Parathyroid adenoma (tissue), 2 donors: ENCODE measurements around the gene R3HDML.
"Not testable (repeated sequence)": the region's sequence is repeated elsewhere in the genome, so short reads cannot be mapped to it uniquely, and the experiment has no call there.

Experiments
- H2AFZ ChIP-seq: fragments of 300-600 bp; sonication (generic); one replicate; pipeline ENCODE4 v1.7.0; 2017; ENCODE audit warnings: antibody characterized with exemption, mild to moderate bottlenecking
- H3K27ac ChIP-seq: fragments of 300-600 bp; sonication (generic); one replicate; pipeline ENCODE4 v1.7.0; 2017
- H3K27me3 ChIP-seq: fragments of 300-600 bp; sonication (generic); one replicate; pipeline ENCODE4 v1.7.0; 2017; ENCODE audit warnings: low read length; ENCODE audit not compliant: control insufficient read depth, insufficient read depth
- H3K36me3 ChIP-seq: fragments of 300-600 bp; sonication (generic); one replicate; pipeline ENCODE4 v1.7.0; 2017; ENCODE audit warnings: low read length; ENCODE audit not compliant: control insufficient read depth, insufficient read depth
- H3K4me1 ChIP-seq: fragments of 300-600 bp; sonication (generic); one replicate; pipeline ENCODE4 v1.7.0; 2017; ENCODE audit warnings: control low read depth
- H3K4me2 ChIP-seq: fragments of 300-600 bp; sonication (generic); one replicate; pipeline ENCODE4 v1.7.0; 2017; ENCODE audit warnings: low read length
- H3K4me3 ChIP-seq: fragments of 300-600 bp; sonication (generic); one replicate; pipeline ENCODE4 v1.7.0; 2017; ENCODE audit warnings: low read depth, low read length
- H3K79me2 ChIP-seq: fragments of 300-600 bp; sonication (generic); one replicate; pipeline ENCODE4 v1.7.0; 2017; ENCODE audit warnings: control low read depth
- H3K9ac ChIP-seq: fragments of 300-600 bp; sonication (generic); one replicate; pipeline ENCODE4 v1.7.0; 2017; ENCODE audit warnings: mild to moderate bottlenecking
- H3K9me3 ChIP-seq: fragments of 300-600 bp; sonication (generic); one replicate; pipeline ENCODE4 v1.7.0; 2017; ENCODE audit warnings: low read length; ENCODE audit not compliant: control insufficient read depth
- TF ChIP-seq, protein P1 (sequence below): fragments of 300-600 bp; sonication (generic); IDR thresholded peaks from one replicate; pipeline ENCODE4 v1.7.0; 2017; ENCODE audit warnings: antibody characterized with exemption, mild to moderate bottlenecking
- donor health status: primary hyperparathyroidism.

R3HDML gene

DNA sequence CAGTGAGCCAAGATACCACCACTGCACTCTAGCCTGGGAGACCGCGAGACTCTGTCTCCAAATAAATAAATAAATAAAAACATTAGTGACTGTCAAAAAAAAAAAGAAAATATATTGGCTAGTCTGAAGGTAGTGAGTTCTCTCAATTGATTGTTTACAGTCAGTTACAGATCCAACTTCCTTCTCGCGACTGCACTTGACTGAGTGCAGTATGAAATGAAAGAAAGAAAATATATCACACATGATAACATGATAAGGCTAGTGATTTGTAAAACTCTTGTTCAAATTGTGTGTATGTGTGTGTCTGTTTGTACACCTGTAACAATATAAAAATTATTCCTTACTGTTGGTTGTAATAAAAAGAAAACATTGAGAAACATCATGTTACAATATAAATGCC is 7.9 kb downstream of the R3HDML start:
- Histone ChIP-seq H3K4me1 (no peaks in the 10 kb centered on the region), H3K79me2 (no peaks in the 10 kb centered on the region), H2AFZ (no peak overlapping the region), H3K9ac (no peak overlapping the region), H3K4me2 (no peak overlapping the region), H3K9me3 (no peaks in the 10 kb centered on the region), H3K27ac (no peak overlapping the region), H3K27me3 (no peaks in the 10 kb centered on the region), H3K36me3 (no peaks in the 10 kb centered on the region), H3K4me3 (no peak overlapping the region)
- TF ChIP-seq, protein P1, sequence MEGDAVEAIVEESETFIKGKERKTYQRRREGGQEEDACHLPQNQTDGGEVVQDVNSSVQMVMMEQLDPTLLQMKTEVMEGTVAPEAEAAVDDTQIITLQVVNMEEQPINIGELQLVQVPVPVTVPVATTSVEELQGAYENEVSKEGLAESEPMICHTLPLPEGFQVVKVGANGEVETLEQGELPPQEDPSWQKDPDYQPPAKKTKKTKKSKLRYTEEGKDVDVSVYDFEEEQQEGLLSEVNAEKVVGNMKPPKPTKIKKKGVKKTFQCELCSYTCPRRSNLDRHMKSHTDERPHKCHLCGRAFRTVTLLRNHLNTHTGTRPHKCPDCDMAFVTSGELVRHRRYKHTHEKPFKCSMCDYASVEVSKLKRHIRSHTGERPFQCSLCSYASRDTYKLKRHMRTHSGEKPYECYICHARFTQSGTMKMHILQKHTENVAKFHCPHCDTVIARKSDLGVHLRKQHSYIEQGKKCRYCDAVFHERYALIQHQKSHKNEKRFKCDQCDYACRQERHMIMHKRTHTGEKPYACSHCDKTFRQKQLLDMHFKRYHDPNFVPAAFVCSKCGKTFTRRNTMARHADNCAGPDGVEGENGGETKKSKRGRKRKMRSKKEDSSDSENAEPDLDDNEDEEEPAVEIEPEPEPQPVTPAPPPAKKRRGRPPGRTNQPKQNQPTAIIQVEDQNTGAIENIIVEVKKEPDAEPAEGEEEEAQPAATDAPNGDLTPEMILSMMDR: no peak

DNA sequence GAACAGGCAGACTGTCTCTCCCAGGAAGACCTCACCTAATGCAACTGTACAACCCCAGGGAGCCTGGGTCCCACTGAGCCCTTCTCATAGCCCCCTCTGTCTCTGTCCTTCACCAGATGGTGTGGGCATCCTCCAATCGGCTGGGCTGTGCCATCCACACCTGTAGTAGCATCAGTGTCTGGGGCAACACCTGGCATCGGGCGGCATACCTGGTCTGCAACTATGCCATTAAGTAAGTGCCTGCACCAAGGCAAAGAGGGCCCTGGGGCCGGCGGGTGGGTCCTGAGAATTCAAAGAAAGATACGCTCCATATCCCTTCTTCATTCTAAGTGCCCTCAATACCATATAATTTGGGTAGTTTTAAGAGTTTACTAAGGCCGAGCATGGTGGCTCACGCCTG is 8.3 kb downstream of the R3HDML start:
- no peak overlapping the region for H3K4me2 ChIP-seq
- H3K27me3 ChIP-seq: no peaks in the 10 kb centered on the region
- H3K79me2 ChIP-seq: no peaks in the 10 kb centered on the region
- no peak overlapping the region for H3K27ac ChIP-seq
- TF ChIP-seq, protein P1: no peak
- H3K9me3 ChIP-seq: no peaks in the 10 kb centered on the region
- H3K4me1 ChIP-seq: no peaks in the 10 kb centered on the region
- H3K4me3 ChIP-seq: no peak overlapping the region
- no peak overlapping the region for H3K9ac ChIP-seq
- no peak overlapping the region for H2AFZ ChIP-seq
- no peaks in the 10 kb centered on the region for H3K36me3 ChIP-seq

DNA sequence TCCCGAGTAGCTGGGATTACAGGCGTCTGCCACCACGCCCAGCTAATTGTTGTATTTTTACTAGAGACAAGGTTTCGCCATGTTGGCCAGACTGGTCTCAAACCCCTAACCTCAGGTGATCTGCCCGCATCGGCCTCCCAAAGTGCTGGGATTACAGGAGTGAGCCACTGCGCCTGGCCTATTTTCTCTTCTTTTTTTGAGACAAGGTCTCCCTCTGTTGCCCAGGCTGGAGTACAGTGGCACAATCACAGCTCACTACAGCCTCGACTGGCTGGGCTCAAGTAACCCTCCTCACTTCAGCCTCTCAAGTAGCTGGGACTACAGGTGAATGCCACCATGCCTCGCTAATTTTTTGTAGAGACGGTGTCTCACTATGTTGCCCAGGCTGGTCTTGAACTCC is 9.1 kb downstream of the R3HDML start:
- H3K27ac ChIP-seq, H3K9ac ChIP-seq, H3K4me2 ChIP-seq, H3K79me2 ChIP-seq, H3K27me3 ChIP-seq, H3K9me3 ChIP-seq, H3K4me1 ChIP-seq, H3K4me3 ChIP-seq, H2AFZ ChIP-seq, H3K36me3 ChIP-seq: not testable (repeated sequence)

DNA sequence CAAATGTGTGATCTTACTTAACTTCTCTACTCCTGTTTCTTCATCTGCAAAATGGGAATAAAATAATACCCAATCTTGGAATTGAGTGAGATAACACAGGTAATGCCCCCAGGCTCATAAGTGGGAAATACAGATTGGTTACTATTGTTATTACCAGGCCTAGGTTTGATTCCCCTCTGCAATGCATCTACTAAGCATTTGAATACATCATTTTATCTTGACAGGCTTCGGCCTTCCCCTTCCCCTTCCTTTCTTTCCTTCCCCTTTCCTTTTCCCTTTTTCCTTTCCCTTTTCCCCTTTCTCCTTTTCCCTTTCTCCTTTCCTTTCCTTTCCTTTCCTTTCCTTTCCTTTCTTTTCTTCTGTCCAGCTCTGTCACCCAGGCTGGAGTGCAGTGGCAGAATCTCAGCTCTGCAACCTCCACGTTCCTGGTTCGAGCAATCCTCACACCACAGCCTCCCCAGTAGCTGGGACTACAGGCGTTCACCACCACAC is 11.4 kb downstream of the R3HDML start:
- Histone ChIP-seq H3K9ac (no peak overlapping the region), H3K79me2 (no peaks in the 10 kb centered on the region), H2AFZ (no peak overlapping the region), H3K4me3 (no peak overlapping the region), H3K4me2 (no peak overlapping the region), H3K4me1 (no peaks in the 10 kb centered on the region), H3K36me3 (no peaks in the 10 kb centered on the region), H3K27me3 (no peaks in the 10 kb centered on the region), H3K9me3 (no peaks in the 10 kb centered on the region), H3K27ac (no peak overlapping the region)
- TF ChIP-seq, protein P1: no peak

DNA sequence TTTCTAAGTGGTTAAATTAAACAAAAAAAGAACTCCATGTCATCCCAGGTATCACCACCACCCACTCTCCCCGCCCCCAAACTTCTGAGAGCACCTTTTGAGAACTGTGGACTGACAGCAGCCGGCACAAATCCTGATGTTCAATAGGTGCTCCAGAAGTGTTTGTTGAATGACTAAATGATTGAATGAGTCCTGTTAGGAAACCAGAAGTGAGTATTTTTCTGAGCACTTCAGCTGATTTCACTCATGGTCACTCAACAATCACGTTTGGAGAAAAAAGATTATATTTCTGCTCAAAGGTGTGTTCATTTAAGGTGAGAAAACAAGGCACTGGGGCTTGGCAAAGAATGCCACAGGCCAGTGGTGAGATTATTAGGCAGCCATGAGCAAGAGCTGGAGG is 12.5 kb downstream of the R3HDML start:
- H3K79me2 ChIP-seq: no peaks in the 10 kb centered on the region
- no peak overlapping the region for H2AFZ ChIP-seq
- TF ChIP-seq, protein P1: no peak
- no peaks in the 10 kb centered on the region for H3K27me3 ChIP-seq
- H3K4me3 ChIP-seq: no peak overlapping the region
- H3K4me1 ChIP-seq: no peaks in the 10 kb centered on the region
- no peak overlapping the region for H3K9ac ChIP-seq
- no peak overlapping the region for H3K4me2 ChIP-seq
- no peaks in the 10 kb centered on the region for H3K9me3 ChIP-seq
- H3K36me3 ChIP-seq: no peaks in the 10 kb centered on the region
- H3K27ac ChIP-seq: no peak overlapping the region
